ENCODE measurements around the gene FANCD2.

The FANCD2 gene

GRCh38 chr3:10099041-10099440, 72.8 kb downstream of the FANCD2 start:
- DNase-seq (ENCODE audit: low spot score), result no peak
- in situ Hi-C loops (cut with MboI; ENCODE audit: low sequenced_read_pairs, unreplicated experiment), result no loop called here
- no peak for TF ChIP-seq CTCF (IDR thresholded peaks at IDR 0.05; ENCODE audit: borderline replicate concordance, control extremely low read depth, extremely low read depth, insufficient read depth, missing control alignments)

GRCh38 chr3:10106919-10107318, 80.7 kb downstream of the FANCD2 start:
- TF ChIP-seq CTCF (IDR thresholded peaks at IDR 0.05; ENCODE audit: borderline replicate concordance, control extremely low read depth, extremely low read depth, insufficient read depth, missing control alignments), result no peak
- DNase-seq (ENCODE audit: low spot score), result no peak
- in situ Hi-C loops (cut with MboI; ENCODE audit: low sequenced_read_pairs, unreplicated experiment), result no loop called here

GRCh38 chr3:10108091-10108490, 81.9 kb downstream of the FANCD2 start, which contains the start of gene FANCD2OS:
Gene FANCD2OS, minus strand, starts transcription at chr3:10108255. Its CDS starts 3,481 bp downstream, at chr3:10104774.
- no peak for DNase-seq (ENCODE audit: low spot score)
- in situ Hi-C loops (cut with MboI; ENCODE audit: low sequenced_read_pairs, unreplicated experiment), result no loop called here
- no peak for TF ChIP-seq CTCF (IDR thresholded peaks at IDR 0.05; ENCODE audit: borderline replicate concordance, control extremely low read depth, extremely low read depth, insufficient read depth, missing control alignments)

- in situ Hi-C loops (cut with MboI; ENCODE audit: low sequenced_read_pairs, unreplicated experiment), result no loop called here
- no peak for TF ChIP-seq CTCF (IDR thresholded peaks at IDR 0.05; ENCODE audit: borderline replicate concordance, control extremely low read depth, extremely low read depth, insufficient read depth, missing control alignments)
- peak; percentile 99 for DNase-seq (ENCODE audit: low spot score)
Observed at GRCh38 chr3:10115326-10116137, 89.3 kb downstream of the FANCD2 start, which contains the start of gene BRK1. Gene BRK1, plus strand, starts transcription at chr3:10115675. Its CDS starts 27 bp downstream, at chr3:10115702.

- no peak for DNase-seq (ENCODE audit: low spot score)
Observed at GRCh38 chr3:10116138-10116460, 89.9 kb downstream of the FANCD2 start.

GRCh38 chr3:10116928-10117327, 90.7 kb downstream of the FANCD2 start:
- in situ Hi-C loops (cut with MboI; ENCODE audit: low sequenced_read_pairs, unreplicated experiment), result no loop called here
- DNase-seq (ENCODE audit: low spot score), result no peak
- no peak for TF ChIP-seq CTCF (IDR thresholded peaks at IDR 0.05; ENCODE audit: borderline replicate concordance, control extremely low read depth, extremely low read depth, insufficient read depth, missing control alignments)

More at GRCh38 chr3:10116138-10116460, 89.9 kb downstream of the FANCD2 start:
- no peak for TF ChIP-seq CTCF (IDR thresholded peaks at IDR 0.05; ENCODE audit: borderline replicate concordance, control extremely low read depth, extremely low read depth, insufficient read depth, missing control alignments)
- in situ Hi-C loops (cut with MboI; ENCODE audit: low sequenced_read_pairs, unreplicated experiment), result no loop called here
